ENCODE measurements around the gene MANF.

GRCh38 chr3:51434110-51434509 lies 49.0 kb downstream of the MANF start:
- TF ChIP-seq CTCF (conservative IDR thresholded peaks at IDR 0.05; ENCODE audit: low read depth in 2 of 2) (no peak), NANOG (IDR thresholded peaks at IDR 0.05; ENCODE audit: borderline replicate concordance) (no peak), POLR2AphosphoS5 (IDR thresholded peaks at IDR 0.05; ENCODE audit: low read depth) (no peak)

Data from GM23338 (cell line).